Measurements from ENCODE around the gene UQCR10. TPM values are rescaled to one million over a fixed set of nuclear protein-coding genes. Genes with fewer than 3 reads are reported as not detected.

UQCR10 gene
- total and polyA plus RNA-seq, 7 donors, result 37.9 to 555 (median 84.5) TPM

DNA sequence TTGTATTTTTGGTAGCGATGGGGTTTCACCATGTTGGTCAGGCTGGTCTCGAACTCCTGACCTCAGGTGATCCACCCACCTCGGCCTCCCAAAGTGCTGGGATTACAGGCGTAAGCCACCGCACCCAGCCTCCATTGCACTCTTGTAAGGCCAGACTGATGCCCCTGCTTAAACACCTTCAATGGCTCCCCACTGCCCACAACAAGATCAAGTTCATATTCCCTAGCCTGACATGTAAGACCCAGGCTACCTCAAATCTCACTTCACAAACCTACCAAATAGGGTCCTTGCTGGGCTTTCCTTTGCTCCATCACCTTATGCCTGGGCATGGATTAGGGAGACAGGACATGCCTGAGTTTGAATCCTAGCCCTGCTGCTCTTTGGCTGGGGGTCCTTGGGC lies 13.1 kb downstream of the UQCR10 start:
- no peaks in the 10 kb centered on the region for H3K27me3 ChIP-seq
- no peaks in the 10 kb centered on the region for H3K36me3 ChIP-seq
- H3K4me3 ChIP-seq, result no peak overlapping the region
- H3K9me3 ChIP-seq, result no peaks in the 10 kb centered on the region
- TF ChIP-seq POLR2A (IDR thresholded peaks at IDR 0.05), result no peak
- no peak for DNase-seq
- intact Hi-C loops (cut with DNase I), result no loop called here
- H3K27ac ChIP-seq, result peak overlapping the region in 1 of 4 donors; percentile 45
- WGBS, 2 donors, result 96 to 97% methylated on average over 5 of the region's 5 CpGs
- H3K4me1 ChIP-seq, result peaks cover 0 to 37% (median 24%) of the 10 kb centered on the region in 4 donors

GRCh38 chr22:29780748-29781676 lies 13.8 kb downstream of the UQCR10 start:
- Histone ChIP-seq H3K27me3 (no peaks in the 10 kb centered on the region), H3K36me3 (no peaks in the 10 kb centered on the region), H3K4me1 (peaks cover 0 to 39% (median 24%) of the 10 kb centered on the region in 4 donors), H3K4me3 (no peak overlapping the region), H3K27ac (peak overlapping the region; percentile 17 to 48 (median 35)), H3K9me3 (no peaks in the 10 kb centered on the region)
- TF ChIP-seq CTCF (IDR thresholded peaks at IDR 0.05) (no peak), POLR2A (IDR thresholded peaks at IDR 0.05) (no peak), POLR2AphosphoS5 (IDR thresholded peaks at IDR 0.05) (no peak), EP300 (IDR thresholded peaks at IDR 0.05) (no peak)
- intact Hi-C loops (cut with DNase I), result no loop called here
- no peak for DNase-seq
- WGBS, 2 donors, result 68 to 81% methylated on average over 8 of the region's 8 CpGs

GRCh38 chr22:29782061-29782845 lies 15.1 kb downstream of the UQCR10 start:
- WGBS, 2 donors, result 36 to 68% methylated on average over 7 of the region's 7 CpGs
- Histone ChIP-seq H3K4me1 (peaks cover 0 to 39% (median 24%) of the 10 kb centered on the region in 4 donors), H3K27me3 (no peaks in the 10 kb centered on the region), H3K9me3 (no peaks in the 10 kb centered on the region), H3K36me3 (no peaks in the 10 kb centered on the region), H3K4me3 (no peak overlapping the region), H3K27ac (peak overlapping the region; percentile 14 to 48 (median 31))
- intact Hi-C loops (cut with DNase I), result no loop called here
- DNase-seq, result no peak
- no peak for TF ChIP-seq CTCF (IDR thresholded peaks at IDR 0.05)
- TF ChIP-seq POLR2AphosphoS5 (IDR thresholded peaks at IDR 0.05), result no peak
- no peak for TF ChIP-seq EP300 (IDR thresholded peaks at IDR 0.05)
- TF ChIP-seq POLR2A (IDR thresholded peaks at IDR 0.05), result no peak

- no peak for DNase-seq
Observed at GRCh38 chr22:29784451-29785361, 17.5 kb downstream of the UQCR10 start.

More at GRCh38 chr22:29784451-29785361, 17.5 kb downstream of the UQCR10 start:
- TF ChIP-seq POLR2AphosphoS5 (IDR thresholded peaks at IDR 0.05) (peak in 1 of 4 donors; percentile 28), EP300 (IDR thresholded peaks at IDR 0.05) (no peak), POLR2A (IDR thresholded peaks at IDR 0.05) (no peak), CTCF (IDR thresholded peaks at IDR 0.05) (no peak)
- intact Hi-C loops (cut with DNase I), result no loop called here
- Histone ChIP-seq H3K4me1 (peaks cover 0 to 39% (median 24%) of the 10 kb centered on the region in 4 donors), H3K4me3 (no peak overlapping the region), H3K27ac (peak overlapping the region; percentile 35 to 62 (median 50)), H3K36me3 (peaks cover 3 to 21% (median 11%) of the 10 kb centered on the region in 4 donors), H3K27me3 (no peaks in the 10 kb centered on the region), H3K9me3 (no peaks in the 10 kb centered on the region)
- 70 to 76% methylated on average over 9 of the region's 9 CpGs for WGBS, 2 donors

Data from sigmoid colon (tissue), 7 donors.